Neural progenitor cell (in vitro differentiated cells): ENCODE data around the gene TRIM38.

Experiments
- EZH2 ChIP-seq: fragments of 200-600 bp; sonication (generic); IDR thresholded peaks from 2 replicates; pipeline ENCODE4 v1.6.1; 2017; ENCODE audit warnings: antibody characterized with exemption, mild to moderate bottlenecking, moderate library complexity
- EZH2phosphoT487 ChIP-seq: fragments of 200-600 bp; sonication (generic); IDR thresholded peaks from 2 replicates; pipeline ENCODE4 v1.6.1; 2017; ENCODE audit warnings: antibody characterized with exemption
- TF ChIP-seq, protein P1 (sequence below): fragments of 200-600 bp; sonication (generic); IDR thresholded peaks from 2 replicates; pipeline ENCODE4 v1.5.1; 2017; ENCODE audit warnings: antibody characterized with exemption, mild to moderate bottlenecking

DNA sequence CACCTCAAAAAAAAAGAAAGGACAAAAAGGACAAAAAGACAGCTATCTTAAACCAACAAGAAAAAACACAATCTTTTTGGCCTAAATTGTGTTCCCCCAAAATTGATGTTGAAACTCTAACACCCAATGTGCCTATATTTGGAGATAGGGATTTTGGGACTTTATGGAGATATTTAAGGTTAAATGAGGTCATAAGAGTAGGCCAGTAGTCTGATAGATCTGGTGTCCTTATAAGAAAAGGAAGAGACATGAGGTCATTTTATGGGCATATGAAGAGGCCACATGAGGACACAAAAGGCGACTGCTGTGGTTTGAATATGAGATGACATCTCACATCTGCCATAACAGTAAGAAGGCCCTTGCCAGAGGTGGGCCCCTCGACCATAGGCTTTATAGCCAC is 49.5 kb downstream of the TRIM38 start:
- TF ChIP-seq, protein P1, sequence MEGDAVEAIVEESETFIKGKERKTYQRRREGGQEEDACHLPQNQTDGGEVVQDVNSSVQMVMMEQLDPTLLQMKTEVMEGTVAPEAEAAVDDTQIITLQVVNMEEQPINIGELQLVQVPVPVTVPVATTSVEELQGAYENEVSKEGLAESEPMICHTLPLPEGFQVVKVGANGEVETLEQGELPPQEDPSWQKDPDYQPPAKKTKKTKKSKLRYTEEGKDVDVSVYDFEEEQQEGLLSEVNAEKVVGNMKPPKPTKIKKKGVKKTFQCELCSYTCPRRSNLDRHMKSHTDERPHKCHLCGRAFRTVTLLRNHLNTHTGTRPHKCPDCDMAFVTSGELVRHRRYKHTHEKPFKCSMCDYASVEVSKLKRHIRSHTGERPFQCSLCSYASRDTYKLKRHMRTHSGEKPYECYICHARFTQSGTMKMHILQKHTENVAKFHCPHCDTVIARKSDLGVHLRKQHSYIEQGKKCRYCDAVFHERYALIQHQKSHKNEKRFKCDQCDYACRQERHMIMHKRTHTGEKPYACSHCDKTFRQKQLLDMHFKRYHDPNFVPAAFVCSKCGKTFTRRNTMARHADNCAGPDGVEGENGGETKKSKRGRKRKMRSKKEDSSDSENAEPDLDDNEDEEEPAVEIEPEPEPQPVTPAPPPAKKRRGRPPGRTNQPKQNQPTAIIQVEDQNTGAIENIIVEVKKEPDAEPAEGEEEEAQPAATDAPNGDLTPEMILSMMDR: no peak
- TF ChIP-seq EZH2phosphoT487: no peak
- TF ChIP-seq EZH2: no peak
